ENCODE results near the gene TNNI2. TPM values are rescaled to one million over a fixed set of nuclear protein-coding genes. Genes with fewer than 3 reads are reported as not detected.

Gene TNNI2
- total RNA-seq, 2 experiments from 2014 or later = not detected

- Mint-ChIP-seq H3K9me3 (ENCODE audit: low read depth) (no peaks in the 10 kb centered on the region), H3K4me3 (no peak overlapping the region), H3K27ac (no peak overlapping the region), H3K36me3 (ENCODE audit: low read depth) (no peaks in the 10 kb centered on the region), H3K4me1 (no peaks in the 10 kb centered on the region), H3K27me3 (no peaks in the 10 kb centered on the region)
- CTCF ChIA-PET = interaction anchor here (1.0 to 7.8 kb wide), 3 partner anchors 136 to 177 kb away, joined by 3 to 181 read pairs (median 15); no protein-coding TSS in a partner anchor
- POLR2A ChIA-PET = no interaction called here
- ATAC-seq (no peak), DNase-seq (no peak)
- intact Hi-C loops (cut with DNase I, micrococcal nuclease) = no loop called here
Measured at GRCh38 chr11:1829039-1829820, 9.6 kb upstream of the TNNI2 start.

DNA sequence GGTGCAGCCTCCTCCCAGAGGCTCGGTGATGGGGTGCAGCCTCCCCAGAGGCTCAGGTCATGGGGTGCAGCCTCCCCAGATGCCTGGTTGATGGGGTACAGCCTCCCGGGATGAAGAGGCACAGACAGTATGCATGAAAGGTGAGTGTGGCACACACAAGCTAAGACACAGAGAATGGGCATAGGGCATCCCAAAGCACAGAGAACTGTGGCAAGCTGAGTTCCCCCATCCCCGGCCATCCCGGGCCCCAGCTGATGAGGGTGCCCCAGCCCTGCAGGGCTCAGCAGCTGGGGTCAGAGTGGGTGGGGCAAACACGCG is 8.8 kb upstream of the TNNI2 start:
- ATAC-seq = no peak
- Mint-ChIP-seq H3K27me3 (no peaks in the 10 kb centered on the region), H3K27ac (no peak overlapping the region), H3K4me1 (no peaks in the 10 kb centered on the region), H3K9me3 (ENCODE audit: low read depth) (no peaks in the 10 kb centered on the region), H3K36me3 (ENCODE audit: low read depth) (no peaks in the 10 kb centered on the region), H3K4me3 (no peak overlapping the region)
- POLR2A ChIA-PET = no interaction called here
- intact Hi-C loops (cut with DNase I, micrococcal nuclease) = no loop called here
- DNase-seq = no peak
- CTCF ChIA-PET = interaction anchor here (1.0 to 7.8 kb wide), 2 partner anchors 137 to 177 kb away, joined by 3 to 181 read pairs; no protein-coding TSS in a partner anchor

DNA sequence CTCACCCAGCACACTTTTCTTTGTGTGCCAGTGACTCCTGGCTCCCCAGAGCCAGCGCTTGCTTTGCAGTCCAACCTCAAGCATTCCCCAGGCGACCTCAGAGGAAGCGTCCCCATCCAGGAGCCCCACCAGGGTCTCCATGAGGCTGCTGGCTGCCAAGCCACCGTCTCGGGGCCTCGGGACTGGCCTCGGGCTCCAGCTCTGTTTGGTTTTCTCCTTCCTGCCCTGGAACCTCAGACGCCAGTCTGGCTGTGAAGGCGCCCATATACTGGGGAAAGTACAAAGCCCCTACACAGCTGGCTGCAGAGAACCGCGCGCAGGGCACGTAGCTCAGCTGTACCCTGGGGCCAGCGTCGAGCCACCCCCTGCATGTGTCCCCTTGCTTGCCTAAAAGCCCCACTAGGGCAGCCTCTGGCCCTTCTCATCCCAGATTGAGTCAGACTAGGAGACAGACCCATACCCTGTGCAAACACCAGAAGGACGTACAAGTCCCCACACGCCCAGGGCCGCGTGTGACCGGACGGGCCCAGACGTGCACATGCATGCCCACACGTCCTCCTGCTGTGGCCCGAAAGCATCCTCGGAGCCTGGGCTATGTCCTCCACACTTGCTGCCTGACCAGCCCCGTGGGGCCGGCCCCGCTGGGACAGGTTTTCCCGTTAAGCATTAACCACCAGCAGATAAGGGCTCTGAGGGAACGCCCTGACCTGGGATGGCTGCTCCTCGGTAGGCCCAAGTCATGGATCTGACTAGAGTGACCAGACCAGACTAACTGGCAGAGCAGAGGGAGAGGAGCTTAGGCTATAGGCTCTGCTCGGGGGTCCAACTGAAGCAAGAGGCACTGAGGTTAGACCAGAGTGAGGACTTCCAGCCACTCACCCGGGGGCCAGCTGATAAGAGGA is 8.2 kb upstream of the TNNI2 start:
- ChIA-PET POLR2A (no interaction called here), CTCF (interaction anchor here (1.0 to 7.8 kb wide), 4 partner anchors 8 to 191 kb away, joined by 3 to 181 read pairs (median 3); no protein-coding TSS in a partner anchor)
- no peaks in the 10 kb centered on the region for H3K36me3 Mint-ChIP-seq (ENCODE audit: low read depth)
- intact Hi-C loops (cut with DNase I, micrococcal nuclease) = no loop called here
- DNase-seq (no peak), ATAC-seq (no peak)
- H3K27ac Mint-ChIP-seq = no peak overlapping the region
- no peak overlapping the region for H3K4me3 Mint-ChIP-seq
- no peaks in the 10 kb centered on the region for H3K4me1 Mint-ChIP-seq
- no peaks in the 10 kb centered on the region for H3K27me3 Mint-ChIP-seq
- no peaks in the 10 kb centered on the region for H3K9me3 Mint-ChIP-seq (ENCODE audit: low read depth)

DNA sequence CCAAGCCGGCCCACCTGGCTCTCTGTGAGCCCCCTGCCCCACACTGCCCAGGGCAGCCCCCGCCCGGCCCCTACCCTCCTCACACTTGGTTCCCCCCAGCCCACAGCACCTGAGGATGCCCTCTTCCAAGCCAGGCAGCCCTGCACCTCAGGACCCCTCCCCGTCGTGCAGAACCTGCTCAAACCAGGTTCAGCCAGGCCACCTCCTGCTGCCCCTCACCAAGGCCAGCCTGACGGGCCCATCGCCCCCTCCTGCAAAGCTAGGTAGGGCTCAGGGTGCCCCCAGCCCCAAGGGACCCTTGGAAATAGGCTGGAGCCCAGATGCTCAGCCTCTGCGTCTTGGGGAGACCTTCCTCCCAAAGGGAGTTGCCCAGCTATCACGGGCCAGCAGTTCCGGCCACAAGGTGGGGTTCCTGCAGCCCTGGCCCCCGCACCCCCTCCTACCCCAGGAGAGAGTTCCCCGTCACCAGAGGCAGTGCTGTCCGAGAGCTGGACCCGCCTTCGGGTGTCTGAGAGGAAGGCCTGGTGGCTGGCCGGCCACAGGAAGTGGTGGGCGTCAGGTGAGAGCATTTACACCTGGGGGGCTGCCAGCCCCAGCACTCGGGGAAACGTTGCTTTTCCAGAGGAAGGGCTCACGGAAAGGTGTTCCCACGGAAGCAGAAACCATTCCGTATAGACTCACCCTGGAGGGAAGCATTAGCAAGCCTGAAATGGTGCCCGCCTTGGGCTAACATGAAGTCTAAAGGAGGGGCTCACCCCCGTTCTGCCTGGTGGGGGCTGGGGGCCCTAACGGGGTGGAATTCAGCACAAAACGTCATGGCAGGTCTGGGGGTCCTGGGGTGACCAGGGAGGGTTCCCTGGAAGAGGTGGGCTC is 7.2 kb upstream of the TNNI2 start:
- Mint-ChIP-seq H3K27me3 (no peaks in the 10 kb centered on the region), H3K36me3 (ENCODE audit: low read depth) (no peaks in the 10 kb centered on the region), H3K4me3 (no peak overlapping the region), H3K9me3 (ENCODE audit: low read depth) (no peaks in the 10 kb centered on the region), H3K4me1 (no peaks in the 10 kb centered on the region), H3K27ac (no peak overlapping the region)
- DNase-seq (no peak), ATAC-seq (no peak)
- intact Hi-C loops (cut with DNase I, micrococcal nuclease) = loop anchor here (1.0 to 2.0 kb wide), 4 partner anchors 137 to 179 kb away; no protein-coding TSS in a partner anchor
- ChIA-PET CTCF (interaction anchor here (0.6 to 7.8 kb wide), 8 partner anchors 9 to 320 kb away, joined by 3 to 181 read pairs (median 13); no protein-coding TSS in a partner anchor), POLR2A (no interaction called here)

- H3K27me3 Mint-ChIP-seq = no peaks in the 10 kb centered on the region
- H3K4me3 Mint-ChIP-seq = no peak overlapping the region
- DNase-seq (peak; percentile 81), ATAC-seq (peak; percentile 75)
- H3K4me1 Mint-ChIP-seq = no peaks in the 10 kb centered on the region
- H3K36me3 Mint-ChIP-seq (ENCODE audit: low read depth) = no peaks in the 10 kb centered on the region
- CTCF ChIA-PET = interaction anchor here (0.6 to 7.8 kb wide), 31 partner anchors 10 to 319 kb away, joined by 3 to 181 read pairs (median 4); partner anchors contain the start of gene H19
- no peaks in the 10 kb centered on the region for H3K9me3 Mint-ChIP-seq (ENCODE audit: low read depth)
- POLR2A ChIA-PET = interaction anchor here (0.8 to 1.2 kb wide), 2 partner anchors 138 to 140 kb away, joined by 3 read pairs; no protein-coding TSS in a partner anchor
- intact Hi-C loops (cut with DNase I, micrococcal nuclease) = loop anchor here (1.0 to 2.0 kb wide), 4 partner anchors 138 to 180 kb away; no protein-coding TSS in a partner anchor
- no peak overlapping the region for H3K27ac Mint-ChIP-seq
Measured at GRCh38 chr11:1832211-1832919, 6.4 kb upstream of the TNNI2 start.

DNA sequence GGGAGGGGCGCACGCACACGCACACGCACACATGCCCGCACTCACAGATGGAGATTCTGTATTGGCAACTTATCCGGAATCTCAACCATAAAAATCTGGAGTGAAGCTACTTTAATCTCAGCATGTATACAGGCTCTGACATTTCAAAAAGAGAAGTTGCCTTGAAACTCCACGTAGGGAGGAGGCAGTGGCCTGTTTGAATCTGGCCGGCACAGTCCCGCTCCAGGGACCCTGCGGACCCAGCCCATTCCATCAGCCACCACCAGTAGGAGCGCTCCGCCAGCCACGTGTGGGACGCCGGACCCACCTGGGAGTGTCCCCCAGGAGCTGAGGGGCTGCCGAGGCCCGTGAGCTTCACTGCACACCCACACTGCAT is 5.9 kb upstream of the TNNI2 start:
- ChIA-PET CTCF (interaction anchor here (0.6 to 7.8 kb wide), 33 partner anchors 18 to 318 kb away, joined by 3 to 181 read pairs (median 4); partner anchors contain the start of gene H19), POLR2A (interaction anchor here (0.8 to 1.2 kb wide), 2 partner anchors 139 to 141 kb away, joined by 3 read pairs; no protein-coding TSS in a partner anchor)
- Mint-ChIP-seq H3K4me1 (no peaks in the 10 kb centered on the region), H3K27me3 (no peaks in the 10 kb centered on the region), H3K9me3 (ENCODE audit: low read depth) (no peaks in the 10 kb centered on the region), H3K36me3 (ENCODE audit: low read depth) (no peaks in the 10 kb centered on the region), H3K4me3 (no peak overlapping the region), H3K27ac (no peak overlapping the region)
- intact Hi-C loops (cut with DNase I, micrococcal nuclease) = loop anchor here (1.0 to 2.0 kb wide), 4 partner anchors 139 to 181 kb away; no protein-coding TSS in a partner anchor
- no peak for ATAC-seq
- no peak for DNase-seq

- no peak overlapping the region for H3K4me3 Mint-ChIP-seq
- no peaks in the 10 kb centered on the region for H3K27me3 Mint-ChIP-seq
- no peaks in the 10 kb centered on the region for H3K4me1 Mint-ChIP-seq
- ChIA-PET CTCF (interaction anchor here (0.6 to 7.8 kb wide), 13 partner anchors 16 to 331 kb away, joined by 3 to 181 read pairs (median 5); no protein-coding TSS in a partner anchor), POLR2A (no interaction called here)
- H3K9me3 Mint-ChIP-seq (ENCODE audit: low read depth) = no peaks in the 10 kb centered on the region
- no peak for ATAC-seq
- no peaks in the 10 kb centered on the region for H3K36me3 Mint-ChIP-seq (ENCODE audit: low read depth)
- no peak for DNase-seq
- intact Hi-C loops (cut with DNase I, micrococcal nuclease) = no loop called here
- H3K27ac Mint-ChIP-seq = no peak overlapping the region
Measured at GRCh38 chr11:1834062-1834610, 4.6 kb upstream of the TNNI2 start.

DNA sequence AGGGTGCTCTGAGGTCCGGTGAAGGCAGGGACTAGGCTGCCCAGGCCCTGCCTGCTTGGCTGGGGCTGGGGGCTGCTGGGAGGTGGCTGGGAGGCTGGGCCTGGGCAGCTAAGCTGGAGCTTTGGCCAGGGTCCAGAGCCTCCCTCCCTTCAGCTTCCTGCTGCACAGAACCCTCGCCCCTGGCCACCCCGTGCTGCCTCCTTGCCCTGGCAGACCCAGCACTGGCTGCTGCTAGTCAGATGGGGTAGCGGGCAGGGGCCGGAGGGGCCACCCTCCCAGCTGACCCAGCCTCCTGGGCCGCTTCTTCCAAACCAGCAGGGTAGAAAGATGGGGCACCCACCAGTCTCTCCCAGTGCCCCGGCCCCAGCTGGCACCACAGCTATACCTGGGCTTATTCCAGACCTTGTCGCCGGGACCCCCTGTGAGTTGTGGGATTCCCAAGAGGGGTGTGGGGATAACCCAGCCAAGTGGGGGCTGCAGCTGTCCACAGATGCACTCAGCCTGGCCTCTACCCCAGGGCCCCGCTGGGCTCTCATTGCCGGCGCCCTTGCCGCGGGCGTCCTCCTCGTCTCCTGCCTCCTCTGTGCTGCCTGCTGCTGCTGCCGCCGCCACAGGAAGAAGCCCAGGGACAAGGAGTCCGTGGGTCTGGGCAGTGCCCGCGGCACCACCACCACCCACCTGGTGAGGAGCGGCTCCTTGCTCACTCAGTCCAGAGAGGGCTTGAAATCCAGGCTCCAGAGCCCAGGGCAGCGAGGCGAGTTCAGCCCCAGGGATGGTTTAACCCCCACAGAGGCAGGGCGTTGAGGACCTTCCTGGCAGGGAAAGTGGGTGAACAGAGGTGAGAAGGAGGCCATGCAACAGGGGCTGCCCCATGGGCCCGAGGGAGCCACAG is 3.8 kb upstream of the TNNI2 start, which contains the start of gene SYT8:
Gene SYT8, plus strand, starts transcription at position 212 of the 892 bp plus-strand sequence. Its CDS starts 116 bp downstream, at position 328.
- Mint-ChIP-seq H3K4me1 (no peaks in the 10 kb centered on the region), H3K36me3 (ENCODE audit: low read depth) (no peaks in the 10 kb centered on the region), H3K27ac (no peak within 1 kb of the TSS), H3K4me3 (no peak within 1 kb of the TSS), H3K27me3 (no peaks in the 10 kb centered on the region), H3K9me3 (ENCODE audit: low read depth) (no peaks in the 10 kb centered on the region)
- ChIA-PET CTCF (interaction anchor here (0.6 to 7.8 kb wide), 5 partner anchors 47 to 316 kb away, joined by 3 to 181 read pairs (median 28); no protein-coding TSS in a partner anchor), POLR2A (no interaction called here)
- intact Hi-C loops (cut with DNase I, micrococcal nuclease) = loop anchor here in 1 of 2 experiments (5.0 kb wide), 1 partner anchor 47 kb away; no protein-coding TSS in a partner anchor
- no peak for ATAC-seq
- no peak for DNase-seq

- Mint-ChIP-seq H3K9me3 (ENCODE audit: low read depth) (no peaks in the 10 kb centered on the region), H3K4me1 (no peaks in the 10 kb centered on the region), H3K4me3 (no peak overlapping the region), H3K27me3 (no peaks in the 10 kb centered on the region), H3K27ac (no peak overlapping the region), H3K36me3 (ENCODE audit: low read depth) (no peaks in the 10 kb centered on the region)
- CTCF ChIA-PET = interaction anchor here (1.6 to 7.8 kb wide), 2 partner anchors 143 to 166 kb away, joined by 23 to 181 read pairs; no protein-coding TSS in a partner anchor
- no peak for DNase-seq
- intact Hi-C loops (cut with DNase I, micrococcal nuclease) = loop anchor here in 1 of 2 experiments (2.0 to 5.0 kb wide), 3 partner anchors 47 to 317 kb away; partner anchors contain the start of gene TNNT3
- POLR2A ChIA-PET = no interaction called here
- ATAC-seq = no peak
Measured at GRCh38 chr11:1835671-1836010, 3.1 kb upstream of the TNNI2 start.
